Peyer's patch (tissue), 4 donors: ENCODE data around the gene WDFY4. TPM values are rescaled to one million over a fixed set of nuclear protein-coding genes. Genes with fewer than 3 reads are reported as not detected.

Source experiments
- DNase-seq, 3 donors: peaks; one replicate each; pipeline ENCODE4 v3.0.0-alpha.2; 2017 to 2019
- H3K27ac ChIP-seq, 4 donors: fragments of 200-600 bp; sonication (generic); one replicate each; pipeline ENCODE4 v1.5.1; 2016 to 2019
- H3K27me3 ChIP-seq, 2 donors: fragments of 200-600 bp; sonication (generic); one replicate each; pipeline ENCODE4 v1.5.1; 2019
- H3K36me3 ChIP-seq, 3 donors: fragments of 200-600 bp; sonication (generic); one replicate each; pipeline ENCODE4 v1.5.1; 2016 to 2019
- H3K4me1 ChIP-seq, 4 donors: fragments of 200-600 bp; sonication (generic); one replicate each; pipeline ENCODE4 v1.5.1; 2016 to 2019
- H3K4me3 ChIP-seq, 4 donors: fragments of 200-600 bp; sonication (generic); 1 replicate in 3 of 4; 2 replicates in 1 of 4; pipeline ENCODE4 v1.5.1; 2016 to 2019; ENCODE audit warnings: mild to moderate bottlenecking in 1 of 4
- H3K9me3 ChIP-seq, 4 donors: fragments of 200-600 bp; sonication (generic); one replicate each; pipeline ENCODE4 v1.5.1; 2016 to 2019; ENCODE audit warnings: mild to moderate bottlenecking in 1 of 4
- POLR2A ChIP-seq, 2 donors: fragments of 450-650 bp; IDR thresholded peaks; one replicate each; pipeline ENCODE4 v1.5.1; 2017; ENCODE audit warnings: antibody characterized with exemption in 2 of 2, mild to moderate bottlenecking in 2 of 2, moderate library complexity in 2 of 2
- total RNA-seq, 4 donors: library from RNA; depleted of rRNA; stranded (reverse); fragments of >200 nt; gene quantifications; one replicate each; pipeline ENCODE4 v1.1.0, GENCODE V29; 2016
- TF ChIP-seq, protein P1 (sequence below), 6 experiments: fragments of 450-650 bp in 4 of 6; fragments of 200-600 bp in 2 of 6; sonication (generic) in 1 of 6; IDR thresholded peaks; one replicate each; pipeline ENCODE4 v1.5.1; 2017 to 2019; ENCODE audit warnings: antibody characterized with exemption in 6 of 6, mild to moderate bottlenecking in 3 of 6, moderate library complexity in 1 of 6

WDFY4 gene
- total RNA-seq, 4 donors from 2014 or later: 0.53 to 102 (median 4.6) TPM

DNA sequence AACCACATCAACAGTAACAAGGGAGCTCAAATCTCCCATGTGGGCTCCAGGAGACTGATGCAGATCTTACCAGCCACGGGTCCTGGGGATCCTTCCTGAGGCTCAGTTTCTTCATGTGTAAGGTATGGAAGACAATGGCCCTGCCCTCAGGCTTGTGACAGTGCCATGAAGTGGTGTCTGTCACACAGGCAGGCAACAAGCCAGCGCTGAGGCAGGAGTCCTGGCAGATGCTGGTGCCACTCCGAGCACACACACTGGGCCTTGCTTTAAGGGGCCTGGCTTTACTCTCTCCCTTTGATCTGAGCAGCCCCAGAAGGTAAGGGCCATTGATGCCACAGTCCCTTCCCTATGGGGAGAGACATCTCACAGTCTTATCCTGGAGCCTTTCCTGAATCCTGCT, 283.4 kb downstream of the WDFY4 start:
- Histone ChIP-seq H3K4me3 (no peak overlapping the region), H3K36me3 (no peaks in the 10 kb centered on the region), H3K4me1 (no peaks in the 10 kb centered on the region)

DNA sequence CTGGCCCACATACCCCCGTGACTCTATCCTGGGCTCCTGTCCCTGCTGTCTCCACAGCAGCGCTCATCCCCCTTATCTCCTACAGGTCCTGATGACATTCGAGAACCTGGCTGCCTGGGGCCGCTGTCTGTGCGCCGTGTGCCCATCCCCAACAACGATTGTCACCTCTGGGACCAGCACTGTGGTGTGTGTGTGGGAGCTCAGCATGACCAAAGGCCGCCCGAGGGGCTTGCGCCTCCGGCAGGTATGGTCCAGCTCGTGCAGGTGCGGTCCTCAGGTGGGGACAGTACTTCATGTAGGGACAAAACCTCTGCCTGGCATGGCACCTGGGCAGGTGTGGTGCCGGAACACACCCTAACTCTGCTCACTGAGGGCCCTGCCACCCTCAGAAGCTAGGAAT, 285.4 kb downstream of the WDFY4 start:
- no peaks in the 10 kb centered on the region for H3K27me3 ChIP-seq
- H3K4me1 ChIP-seq: no peaks in the 10 kb centered on the region
- TF ChIP-seq, protein P1, sequence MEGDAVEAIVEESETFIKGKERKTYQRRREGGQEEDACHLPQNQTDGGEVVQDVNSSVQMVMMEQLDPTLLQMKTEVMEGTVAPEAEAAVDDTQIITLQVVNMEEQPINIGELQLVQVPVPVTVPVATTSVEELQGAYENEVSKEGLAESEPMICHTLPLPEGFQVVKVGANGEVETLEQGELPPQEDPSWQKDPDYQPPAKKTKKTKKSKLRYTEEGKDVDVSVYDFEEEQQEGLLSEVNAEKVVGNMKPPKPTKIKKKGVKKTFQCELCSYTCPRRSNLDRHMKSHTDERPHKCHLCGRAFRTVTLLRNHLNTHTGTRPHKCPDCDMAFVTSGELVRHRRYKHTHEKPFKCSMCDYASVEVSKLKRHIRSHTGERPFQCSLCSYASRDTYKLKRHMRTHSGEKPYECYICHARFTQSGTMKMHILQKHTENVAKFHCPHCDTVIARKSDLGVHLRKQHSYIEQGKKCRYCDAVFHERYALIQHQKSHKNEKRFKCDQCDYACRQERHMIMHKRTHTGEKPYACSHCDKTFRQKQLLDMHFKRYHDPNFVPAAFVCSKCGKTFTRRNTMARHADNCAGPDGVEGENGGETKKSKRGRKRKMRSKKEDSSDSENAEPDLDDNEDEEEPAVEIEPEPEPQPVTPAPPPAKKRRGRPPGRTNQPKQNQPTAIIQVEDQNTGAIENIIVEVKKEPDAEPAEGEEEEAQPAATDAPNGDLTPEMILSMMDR (IDR thresholded peaks at IDR 0.05): no peak
- TF ChIP-seq POLR2A (IDR thresholded peaks at IDR 0.05): no peak

More for the DNA sequence above, 283.4 kb downstream of the WDFY4 start:
- Histone ChIP-seq H3K9me3 (no peaks in the 10 kb centered on the region), H3K27ac (no peak overlapping the region), H3K27me3 (no peaks in the 10 kb centered on the region)
- DNase-seq: no peak
- TF ChIP-seq, protein P1 (IDR thresholded peaks at IDR 0.05): no peak
- TF ChIP-seq POLR2A (IDR thresholded peaks at IDR 0.05): no peak

DNA sequence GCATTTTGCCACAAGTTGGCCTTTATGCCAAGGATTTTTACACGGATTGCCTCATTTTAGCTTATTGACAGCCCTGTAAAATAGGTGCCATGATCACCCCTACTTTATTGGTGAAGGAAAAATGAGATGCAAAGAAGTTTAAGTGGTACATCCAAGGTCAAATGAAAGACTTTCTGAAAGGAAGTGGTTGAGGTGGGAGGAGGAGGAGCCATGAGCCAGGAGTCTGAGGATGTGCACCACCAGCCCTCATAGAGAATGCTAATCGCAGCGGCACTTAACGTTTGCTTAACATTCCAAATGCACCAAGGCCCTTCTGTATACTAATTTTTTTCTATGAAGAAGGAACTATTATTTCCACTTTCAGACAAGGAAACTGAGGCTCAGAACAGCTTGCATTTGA, 286.0 kb downstream of the WDFY4 start:
- DNase-seq: no peak
- H3K4me1 ChIP-seq: no peaks in the 10 kb centered on the region
- no peaks in the 10 kb centered on the region for H3K27me3 ChIP-seq
- H3K36me3 ChIP-seq: no peaks in the 10 kb centered on the region
- H3K27ac ChIP-seq: no peak overlapping the region
- no peak overlapping the region for H3K4me3 ChIP-seq
- H3K9me3 ChIP-seq: no peaks in the 10 kb centered on the region
- TF ChIP-seq POLR2A (IDR thresholded peaks at IDR 0.05): no peak

More for the DNA sequence above, 285.4 kb downstream of the WDFY4 start:
- no peak overlapping the region for H3K27ac ChIP-seq
- no peaks in the 10 kb centered on the region for H3K9me3 ChIP-seq
- no peak overlapping the region for H3K4me3 ChIP-seq
- peak in 1 of 3 donors; percentile 34 for DNase-seq
- H3K36me3 ChIP-seq: no peaks in the 10 kb centered on the region

DNA sequence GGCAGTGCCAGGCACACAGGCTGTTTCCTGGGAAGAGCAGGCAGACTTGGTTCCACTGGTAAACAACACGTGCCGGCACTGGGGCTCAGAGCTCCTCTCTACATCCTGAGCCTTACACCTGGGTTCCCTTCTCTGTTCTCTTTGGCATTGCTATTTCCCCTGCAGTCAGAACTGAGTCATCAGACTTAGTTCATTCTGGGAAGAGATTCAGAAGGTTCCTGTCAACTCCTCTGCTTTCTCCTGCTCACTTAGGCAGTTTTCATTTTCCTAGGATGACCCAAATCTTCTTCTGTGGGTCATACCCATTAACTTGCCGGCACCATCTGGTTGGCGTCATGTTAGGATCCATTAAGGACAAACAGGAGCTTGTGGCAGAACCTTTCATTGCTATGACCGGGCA, 288.4 kb downstream of the WDFY4 start:
- peak in 1 of 3 donors; percentile 32 for DNase-seq
- no peak overlapping the region for H3K4me3 ChIP-seq
- H3K27me3 ChIP-seq: no peaks in the 10 kb centered on the region
- H3K27ac ChIP-seq: no peak overlapping the region
- TF ChIP-seq, protein P1 (IDR thresholded peaks at IDR 0.05): no peak
- TF ChIP-seq POLR2A (IDR thresholded peaks at IDR 0.05): no peak
- no peaks in the 10 kb centered on the region for H3K4me1 ChIP-seq
- no peaks in the 10 kb centered on the region for H3K9me3 ChIP-seq
- H3K36me3 ChIP-seq: no peaks in the 10 kb centered on the region

DNA sequence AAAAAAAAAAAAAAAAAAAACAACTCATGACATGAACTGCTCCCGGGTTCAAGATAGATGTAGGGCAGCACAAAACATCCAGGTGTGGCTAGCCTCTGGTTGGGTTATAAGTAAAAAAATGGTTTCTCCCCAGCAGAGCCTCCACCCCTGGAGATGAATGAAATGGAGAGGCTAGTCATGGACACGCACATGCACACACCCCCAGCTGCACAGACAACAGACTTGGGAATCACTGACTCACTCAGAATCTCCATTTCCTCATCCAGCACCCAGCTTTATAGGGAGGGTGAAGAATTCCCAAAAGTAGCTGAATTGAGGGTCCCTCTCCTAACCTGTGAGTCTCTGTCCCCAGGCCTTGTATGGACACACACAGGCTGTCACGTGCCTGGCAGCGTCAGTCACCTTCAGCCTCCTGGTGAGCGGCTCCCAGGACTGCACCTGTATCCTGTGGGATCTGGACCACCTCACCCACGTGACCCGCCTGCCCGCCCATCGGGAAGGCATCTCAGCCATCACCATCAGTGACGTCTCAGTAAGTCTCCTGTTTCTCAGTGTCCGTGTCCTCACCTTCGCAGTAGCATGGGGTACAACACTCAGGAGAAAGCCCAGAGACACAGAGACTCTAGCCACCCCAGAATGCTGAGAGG, 290.0 kb downstream of the WDFY4 start:
- DNase-seq: peak in 1 of 3 donors; percentile 27
- Histone ChIP-seq H3K4me3 (no peak overlapping the region), H3K4me1 (no peaks in the 10 kb centered on the region), H3K27me3 (no peaks in the 10 kb centered on the region), H3K36me3 (no peaks in the 10 kb centered on the region), H3K9me3 (no peaks in the 10 kb centered on the region), H3K27ac (no peak overlapping the region)
- TF ChIP-seq POLR2A (IDR thresholded peaks at IDR 0.05): no peak
- TF ChIP-seq, protein P1 (IDR thresholded peaks at IDR 0.05): no peak

DNA sequence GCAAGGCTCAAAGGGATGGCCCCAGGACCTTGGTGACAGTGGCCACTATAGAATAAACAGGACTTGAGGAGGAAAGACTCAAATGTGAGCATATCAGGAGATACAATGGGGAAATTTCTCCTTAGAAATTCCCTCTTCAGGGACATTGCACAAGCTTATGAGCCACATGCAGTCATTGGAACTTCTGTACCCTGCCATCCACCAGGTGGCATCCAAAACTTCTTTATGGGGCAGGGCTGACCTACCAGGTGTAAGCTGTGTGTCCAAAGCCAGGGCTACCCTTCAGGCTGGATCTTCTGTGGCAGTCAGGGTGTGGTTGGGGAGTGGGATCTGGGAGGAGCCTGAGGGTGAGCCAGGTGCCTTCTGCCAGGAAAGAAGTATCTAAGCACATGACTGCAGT, 291.5 kb downstream of the WDFY4 start:
- no peaks in the 10 kb centered on the region for H3K9me3 ChIP-seq
- no peak for DNase-seq

More for the DNA sequence above, 291.5 kb downstream of the WDFY4 start:
- TF ChIP-seq, protein P1 (IDR thresholded peaks at IDR 0.05): peak in 2 of 6 experiments; percentile 6 to 14
- TF ChIP-seq POLR2A (IDR thresholded peaks at IDR 0.05): no peak
- H3K4me3 ChIP-seq: no peak overlapping the region
- no peaks in the 10 kb centered on the region for H3K36me3 ChIP-seq
- no peaks in the 10 kb centered on the region for H3K27me3 ChIP-seq
- no peak overlapping the region for H3K27ac ChIP-seq
- H3K4me1 ChIP-seq: no peaks in the 10 kb centered on the region
